ENCODE results near the gene SYDE1. TPM values are rescaled to one million over a fixed set of nuclear protein-coding genes. Genes with fewer than 3 reads are reported as not detected.

SYDE1 gene
- total and polyA plus RNA-seq, 2 of the 4 experiments (the other 2 are of a cell fraction) = 19.4 to 64.9 TPM

DNA sequence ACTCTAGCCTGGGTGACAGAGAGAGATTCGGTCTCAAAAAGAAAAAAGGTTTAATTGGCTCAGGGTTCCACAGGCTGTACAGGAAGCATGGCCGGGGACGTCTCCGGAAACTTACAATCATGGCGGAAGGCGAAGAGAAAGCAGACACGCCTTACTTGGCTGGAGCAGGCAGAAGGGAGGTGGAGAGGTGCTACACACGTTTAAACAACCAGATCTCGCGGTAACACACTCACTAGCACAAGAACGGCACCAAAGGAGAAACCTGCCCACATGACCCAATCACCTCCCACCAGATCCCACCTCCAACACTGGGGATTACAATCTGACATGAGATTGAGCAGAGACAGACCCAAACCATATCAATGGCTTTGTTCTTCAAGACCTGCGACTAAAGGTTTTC is 45.2 kb upstream of the SYDE1 start:
- CTCF ChIA-PET = no interaction called here
- Histone ChIP-seq H3K4me1 (ENCODE audit: control insufficient read depth, insufficient read depth, low read length) (no peaks in the 10 kb centered on the region), H3K27ac (ENCODE audit: insufficient read depth, low read length) (no peak overlapping the region), H3K4me3 (ENCODE audit: insufficient read depth, low read depth, low read length) (no peak overlapping the region), H3K14ac (replicated peaks; ENCODE audit: low read depth, low read length) (no peak overlapping the region), H4K5ac (ENCODE audit: low read depth, low read length) (no peak overlapping the region), H2BK120ac (ENCODE audit: low read depth, low read length) (no peak overlapping the region), H3K56ac (ENCODE audit: extremely low read depth, insufficient read depth, low read length) (no peak overlapping the region), H4K91ac (ENCODE audit: insufficient read depth, low read depth, low read length) (no peak overlapping the region), H3K9ac (ENCODE audit: low read depth, low read length) (no peak overlapping the region), H3K9me1 (ENCODE audit: insufficient read depth, low read length) (no peaks in the 10 kb centered on the region), H2AK5ac (ENCODE audit: low read depth, low read length) (no peak overlapping the region), H3K18ac (ENCODE audit: low read depth, low read length) (no peak overlapping the region), H2AK9ac (replicated peaks; ENCODE audit: low read depth, low read length, poor library complexity) (no peak overlapping the region), H3K4ac (ENCODE audit: low read depth, low read length) (no peak overlapping the region), H4K20me1 (ENCODE audit: insufficient read depth, low read length) (no peaks in the 10 kb centered on the region), H3K4me2 (ENCODE audit: low read depth, low read length) (no peak overlapping the region), H2BK20ac (ENCODE audit: low read depth, low read length) (no peak overlapping the region), H3K9me3 (ENCODE audit: control insufficient read depth, insufficient read depth, low read length) (no peaks in the 10 kb centered on the region), H3K23ac (ENCODE audit: low read depth, low read length) (no peak overlapping the region), H2BK5ac (ENCODE audit: low read depth, low read length, poor library complexity, severe bottlenecking) (no peak overlapping the region), H3K27me3 (ENCODE audit: control insufficient read depth, insufficient read depth, low read length) (no peaks in the 10 kb centered on the region), H2AFZ (replicated peaks; ENCODE audit: low read length, poor library complexity) (no peak overlapping the region), H3K79me1 (ENCODE audit: low read depth in 1 of 2, low read length in 2 of 2) (no peaks in the 10 kb centered on the region), H4K8ac (ENCODE audit: low read depth in 2 of 2, low read length in 2 of 2) (no peak overlapping the region), H2BK15ac (ENCODE audit: low read depth, low read length) (no peak overlapping the region), H3K36me3 (ENCODE audit: control insufficient read depth, insufficient read depth, low read length) (no peaks in the 10 kb centered on the region)
- TF ChIP-seq MXI1 (IDR thresholded peaks at IDR 0.05; ENCODE audit: borderline replicate concordance, low read depth, low read length) = no peak
- TF ChIP-seq, protein P1, sequence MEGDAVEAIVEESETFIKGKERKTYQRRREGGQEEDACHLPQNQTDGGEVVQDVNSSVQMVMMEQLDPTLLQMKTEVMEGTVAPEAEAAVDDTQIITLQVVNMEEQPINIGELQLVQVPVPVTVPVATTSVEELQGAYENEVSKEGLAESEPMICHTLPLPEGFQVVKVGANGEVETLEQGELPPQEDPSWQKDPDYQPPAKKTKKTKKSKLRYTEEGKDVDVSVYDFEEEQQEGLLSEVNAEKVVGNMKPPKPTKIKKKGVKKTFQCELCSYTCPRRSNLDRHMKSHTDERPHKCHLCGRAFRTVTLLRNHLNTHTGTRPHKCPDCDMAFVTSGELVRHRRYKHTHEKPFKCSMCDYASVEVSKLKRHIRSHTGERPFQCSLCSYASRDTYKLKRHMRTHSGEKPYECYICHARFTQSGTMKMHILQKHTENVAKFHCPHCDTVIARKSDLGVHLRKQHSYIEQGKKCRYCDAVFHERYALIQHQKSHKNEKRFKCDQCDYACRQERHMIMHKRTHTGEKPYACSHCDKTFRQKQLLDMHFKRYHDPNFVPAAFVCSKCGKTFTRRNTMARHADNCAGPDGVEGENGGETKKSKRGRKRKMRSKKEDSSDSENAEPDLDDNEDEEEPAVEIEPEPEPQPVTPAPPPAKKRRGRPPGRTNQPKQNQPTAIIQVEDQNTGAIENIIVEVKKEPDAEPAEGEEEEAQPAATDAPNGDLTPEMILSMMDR (conservative IDR thresholded peaks at IDR 0.05; ENCODE audit: low read depth, low read length) = no peak
- TF ChIP-seq RFX5 (IDR thresholded peaks at IDR 0.05; ENCODE audit: low read depth, low read length) = no peak
- no peak for TF ChIP-seq MAFK (IDR thresholded peaks at IDR 0.05; ENCODE audit: low read depth, low read length)
- TF ChIP-seq BHLHE40 (IDR thresholded peaks at IDR 0.05; ENCODE audit: low read depth, low read length) = no peak
- no peak for TF ChIP-seq FOS (IDR thresholded peaks at IDR 0.05; ENCODE audit: low read depth, low read length)
- no peak for TF ChIP-seq SMC3 (IDR thresholded peaks at IDR 0.05; ENCODE audit: low read depth, low read length)
- TF ChIP-seq ELK1 (IDR thresholded peaks at IDR 0.05; ENCODE audit: borderline replicate concordance, low read depth, low read length) = no peak
- TF ChIP-seq RCOR1 (IDR thresholded peaks at IDR 0.05; ENCODE audit: insufficient replicate concordance, low read length) = no peak
- no peak for TF ChIP-seq CHD1 (IDR thresholded peaks at IDR 0.05; ENCODE audit: low read depth, low read length)
- no peak for TF ChIP-seq RAD21 (IDR thresholded peaks at IDR 0.05; ENCODE audit: low read length)
- TF ChIP-seq NFE2L2 (IDR thresholded peaks at IDR 0.05; ENCODE audit: low read depth, low read length) = no peak
- intact Hi-C loops (cut with micrococcal nuclease) (no loop called here), in situ Hi-C loops (cut with MboI; ENCODE audit: low sequenced_read_pairs) (no loop called here), dilution Hi-C loops (cut with HindIII; ENCODE audit: low sequenced_read_pairs, unreplicated experiment) (no loop called here)
- 84% methylated on average over 5 of the region's 12 CpGs; no CpG with 5 or more reads in 1 of the 2 experiments for WGBS, 2 experiments (ENCODE audit: extremely low coverage in 2 of 2, insufficient read length in 1 of 2)
- POLR2A ChIA-PET (ENCODE audit: unreplicated experiment) = no interaction called here
- BruUV-seq (replicated peaks) = no TSS peak
- no peak for ATAC-seq (ENCODE audit: low read depth)
- no peak for DNase-seq

All from IMR-90 (cell line).